Measurements from ENCODE around the gene ZCCHC8.
A peak's percentile ranks its signal among the peaks of the same experiment; 100 is the strongest.
"Not testable (repeated sequence)": the region's sequence is repeated elsewhere in the genome, so short reads cannot be mapped to it uniquely, and the experiment has no call there.

Gene ZCCHC8

DNA sequence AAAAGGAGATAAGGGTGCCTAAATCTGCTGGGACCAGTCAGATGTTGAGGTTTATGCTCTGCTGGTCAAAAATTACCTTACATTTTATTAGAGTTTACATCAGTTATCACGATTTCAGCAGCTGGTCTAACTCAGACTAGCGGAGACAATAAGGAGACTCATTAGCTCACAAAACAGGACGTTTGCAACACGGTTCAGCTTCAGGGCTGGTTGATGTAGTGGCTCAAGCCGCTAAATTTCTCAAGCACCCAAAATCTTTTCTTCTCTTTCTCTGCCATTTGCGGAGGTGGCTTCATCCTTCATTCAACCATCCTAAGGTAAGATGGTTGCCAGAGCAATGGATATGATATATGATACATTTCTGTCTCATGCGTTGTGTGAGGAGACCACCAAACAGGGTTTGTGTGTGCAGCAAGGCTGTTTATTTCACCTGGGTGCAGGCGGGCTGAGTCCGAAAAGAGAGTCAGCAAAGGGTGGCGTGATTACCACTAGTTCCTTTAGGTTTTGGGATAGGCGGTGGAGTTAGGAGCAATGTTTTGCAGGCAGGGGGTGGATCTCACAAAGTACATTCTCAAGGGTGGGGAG, 47.9 kb downstream of the ZCCHC8 start:
- in situ Hi-C loops (cut with HindIII; ENCODE audit: low sequenced_read_pairs) = no loop called here

GRCh38 chr12:122449317-122449716, 51.4 kb downstream of the ZCCHC8 start:
- TF ChIP-seq CTCF (IDR thresholded peaks at IDR 0.05; ENCODE audit: low read depth, low read length) = no peak
- peak; percentile 62 for DNase-seq (ENCODE audit: low read depth, low spot score)
- H3K4me3 ChIP-seq (ENCODE audit: low read depth, low read length) = no peak overlapping the region
- in situ Hi-C loops (cut with HindIII; ENCODE audit: low sequenced_read_pairs) = no loop called here

More for the DNA sequence above, 47.9 kb downstream of the ZCCHC8 start:
- no peak for DNase-seq (ENCODE audit: low read depth, low spot score)
- H3K4me3 ChIP-seq (ENCODE audit: low read depth, low read length) = no peak overlapping the region
- no peak for TF ChIP-seq CTCF (IDR thresholded peaks at IDR 0.05; ENCODE audit: low read depth, low read length)

DNA sequence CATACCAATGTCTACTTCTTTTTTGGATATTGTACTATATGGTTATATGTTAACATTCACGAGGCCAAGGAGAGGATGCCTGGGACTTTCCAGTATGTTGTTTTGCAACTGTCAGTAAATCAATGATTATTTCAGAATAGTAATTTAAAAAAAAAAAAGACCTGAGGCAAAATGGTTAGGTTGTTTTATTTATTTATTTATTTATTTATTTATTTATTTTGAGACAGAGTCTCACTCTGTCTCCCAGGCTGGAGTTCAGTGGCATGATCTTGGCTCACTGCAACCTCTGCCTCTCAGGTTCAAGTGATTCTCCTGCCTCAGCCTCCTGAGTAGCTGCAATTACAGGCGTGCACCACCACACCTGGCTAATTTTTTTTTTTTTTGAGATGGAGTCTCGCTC, 52.9 kb downstream of the ZCCHC8 start:
- in situ Hi-C loops (cut with HindIII; ENCODE audit: low sequenced_read_pairs); DNase-seq (ENCODE audit: low read depth, low spot score): not testable (repeated sequence)

GRCh38 chr12:122446390-122446789, 54.3 kb downstream of the ZCCHC8 start:
- DNase-seq (ENCODE audit: low read depth, low spot score); H3K4me3 ChIP-seq (ENCODE audit: low read depth, low read length); in situ Hi-C loops (cut with HindIII; ENCODE audit: low sequenced_read_pairs): not testable (repeated sequence)

More for the DNA sequence above, 52.9 kb downstream of the ZCCHC8 start:
- not testable (repeated sequence) for H3K4me3 ChIP-seq (ENCODE audit: low read depth, low read length)

DNA sequence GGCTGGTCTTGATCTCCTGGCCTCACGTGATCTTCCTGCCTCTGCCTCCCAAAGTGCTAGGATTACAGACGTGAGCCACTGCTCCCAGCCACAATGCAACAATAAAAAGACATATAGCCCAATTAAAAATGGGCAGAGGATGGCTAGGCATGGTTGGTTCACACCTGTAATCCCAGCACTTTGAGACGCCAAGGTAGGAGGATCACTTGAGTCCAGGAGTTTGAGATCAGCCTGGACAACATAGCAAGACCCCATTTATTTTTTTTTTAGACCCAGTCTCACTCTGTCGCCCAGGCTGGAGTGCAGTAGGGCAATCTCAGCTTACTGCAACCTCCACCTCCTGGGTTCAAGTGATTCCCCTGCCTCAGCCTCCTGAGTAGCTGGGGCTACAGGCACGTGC, 56.7 kb downstream of the ZCCHC8 start:
- in situ Hi-C loops (cut with HindIII; ENCODE audit: low sequenced_read_pairs); H3K4me3 ChIP-seq (ENCODE audit: low read depth, low read length); DNase-seq (ENCODE audit: low read depth, low spot score): not testable (repeated sequence)

DNA sequence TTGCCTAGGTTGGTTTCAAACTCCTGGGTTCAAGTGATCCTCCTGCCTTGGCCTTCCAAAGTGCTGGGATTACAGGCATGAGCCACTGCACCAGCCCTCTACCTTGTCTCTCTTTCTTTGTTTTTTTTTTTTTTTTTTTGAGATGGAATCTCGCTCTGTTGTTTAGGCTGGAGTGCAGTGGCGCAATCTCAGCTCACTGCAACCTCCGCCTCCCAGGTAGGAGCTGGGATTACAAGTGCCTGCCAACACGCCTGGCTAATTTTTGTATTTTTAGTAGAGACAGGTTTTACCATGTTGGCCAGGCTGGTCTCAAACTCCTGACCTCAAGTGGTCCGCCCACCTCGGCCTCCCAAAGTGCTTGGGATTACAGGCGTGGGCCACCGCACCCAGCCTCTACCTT, 61.9 kb downstream of the ZCCHC8 start:
- DNase-seq (ENCODE audit: low read depth, low spot score); in situ Hi-C loops (cut with HindIII; ENCODE audit: low sequenced_read_pairs); H3K4me3 ChIP-seq (ENCODE audit: low read depth, low read length): not testable (repeated sequence)

- H3K4me3 ChIP-seq (ENCODE audit: low read depth, low read length) = no peak overlapping the region
- in situ Hi-C loops (cut with HindIII; ENCODE audit: low sequenced_read_pairs) = no loop called here
- no peak for TF ChIP-seq CTCF (IDR thresholded peaks at IDR 0.05; ENCODE audit: low read depth, low read length)
- DNase-seq (ENCODE audit: low read depth, low spot score) = peak; percentile 70
Observed at GRCh38 chr12:122437656-122438121, 63.0 kb downstream of the ZCCHC8 start.

DNA sequence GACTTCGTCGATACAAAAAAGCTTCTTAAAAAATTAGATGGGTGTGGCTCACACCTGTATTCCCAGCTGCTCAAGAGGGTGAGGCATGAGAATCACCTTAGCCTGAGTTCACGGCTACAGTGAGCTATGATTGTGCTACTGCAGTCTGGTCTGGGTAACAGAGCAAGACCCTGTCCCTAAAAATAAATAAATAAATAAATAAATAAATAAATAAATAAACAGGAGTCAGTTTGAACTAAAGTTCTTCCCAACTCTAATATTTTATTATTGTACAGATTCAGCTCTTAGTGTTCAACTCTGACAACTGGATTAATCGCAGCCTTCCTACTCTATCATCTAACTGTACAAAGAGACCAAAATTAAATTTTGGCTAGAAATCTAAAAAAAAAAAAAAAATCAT, 65.5 kb downstream of the ZCCHC8 start:
- no peak overlapping the region for H3K4me3 ChIP-seq (ENCODE audit: low read depth, low read length)
- DNase-seq (ENCODE audit: low read depth, low spot score) = no peak
- in situ Hi-C loops (cut with HindIII; ENCODE audit: low sequenced_read_pairs) = no loop called here
- no peak for TF ChIP-seq CTCF (IDR thresholded peaks at IDR 0.05; ENCODE audit: low read depth, low read length)

- in situ Hi-C loops (cut with HindIII; ENCODE audit: low sequenced_read_pairs); H3K4me3 ChIP-seq (ENCODE audit: low read depth, low read length); DNase-seq (ENCODE audit: low read depth, low spot score): not testable (repeated sequence)
Observed at GRCh38 chr12:122429043-122429442, 71.7 kb downstream of the ZCCHC8 start.
